MM.1S (cell line): ENCODE measurements around the gene ASTN1.

Experiments used
- CTCF ChIP-seq: fragments of 300-600 bp; sonication (generic); IDR thresholded peaks from 2 replicates; pipeline ENCODE4 v1.5.1; 2016; ENCODE audit warnings: antibody characterized with exemption, low read length, mixed read lengths
- EZH2 ChIP-seq: fragments of 300-600 bp; sonication (generic); optimal IDR thresholded peaks from 2 replicates; pipeline ENCODE3; 2017; ENCODE audit warnings: low read depth, mild to moderate bottlenecking, antibody characterized with exemption, low read length, mixed read lengths

GRCh38 chr1:177082855-177083693 is 81.4 kb downstream of the ASTN1 start:
- TF ChIP-seq CTCF (no peak), EZH2 (no peak)
